K562 (cell line): ENCODE results near the gene QARS1. TPM values are rescaled to one million over a fixed set of nuclear protein-coding genes. Genes with fewer than 3 reads are reported as not detected.

Experiments
- ATF3 ChIP-seq, 2 experiments: fragments of 450-650 bp in 1 of 2; sonication (generic) in 1 of 2; formaldehyde crosslinking in 1 of 2; IDR thresholded peaks in 1 of 2; conservative IDR thresholded peaks in 1 of 2; 2 replicates each; pipeline versions ENCODE4 v1.6.1 to v1.8.1; 2016 to 2023; ENCODE audit warnings: mild to moderate bottlenecking in 2 of 2, moderate library complexity in 2 of 2, inconsistent platforms in 1 of 2, missing genetic modification reagents in 1 of 2
- CBX5 ChIP-seq: IDR thresholded peaks from 2 replicates; pipeline ENCODE4 v1.6.1; 2014; ENCODE audit warnings: low read depth, borderline replicate concordance
- CTCF ChIP-seq, 3 experiments: IDR thresholded peaks in 2 of 3; conservative IDR thresholded peaks in 1 of 3; 2 replicates each; pipeline ENCODE4 v1.5.1; 2011 to 2012; ENCODE audit warnings: low read length in 3 of 3, mild to moderate bottlenecking in 3 of 3, control low read depth in 2 of 3, improper control_type of control experiment in 1 of 3, inconsistent platforms in 1 of 3, low read depth in 1 of 3, mixed read lengths in 1 of 3, moderate library complexity in 1 of 3; ENCODE audit not compliant: insufficient read depth in 2 of 3
- IRF2 ChIP-seq: sonication (generic); formaldehyde crosslinking; IDR thresholded peaks from 2 replicates; pipeline ENCODE4 v1.8.1; 2022; ENCODE audit warnings: mild to moderate bottlenecking, missing genetic modification reagents
- KDM5B ChIP-seq: fragments of 200-600 bp; sonication (generic); IDR thresholded peaks from 2 replicates; pipeline ENCODE4 v1.6.1; 2012; ENCODE audit warnings: low read depth, mild to moderate bottlenecking, moderate library complexity, low read length, control low read depth, inconsistent platforms; ENCODE audit not compliant: insufficient replicate concordance
- NR2C1 ChIP-seq, 2 experiments: fragments of 450-650 bp; IDR thresholded peaks; 2 replicates each; pipeline ENCODE4 v1.6.1; 2017; ENCODE audit warnings: mild to moderate bottlenecking in 2 of 2, antibody characterized with exemption in 1 of 2, inconsistent platforms in 1 of 2, missing compliant biosample characterization in 1 of 2, missing genetic modification characterization in 1 of 2
- NUFIP1 ChIP-seq: fragments of 450-650 bp; IDR thresholded peaks from 2 replicates; pipeline ENCODE4 v1.6.1; 2018; ENCODE audit not compliant: partially characterized antibody
- SIN3A ChIP-seq, 2 experiments: fragments of 150-350 bp in 1 of 2; IDR thresholded peaks; 2 replicates each; pipeline ENCODE4 v1.6.1; 2011 to 2016; ENCODE audit warnings: borderline replicate concordance in 2 of 2, low read depth in 2 of 2, low read length in 2 of 2, mild to moderate bottlenecking in 2 of 2, moderate library complexity in 2 of 2; ENCODE audit not compliant: control insufficient read depth in 1 of 2
- SRF ChIP-seq, 2 experiments: fragments of 250-450, 450-650 bp in 1 of 2; sonication (Bioruptor Pico) in 1 of 2; sonication (generic) in 1 of 2; formaldehyde crosslinking; IDR thresholded peaks; 2 replicates each; pipeline versions ENCODE4 v1.5.0 to v1.5.1; 2020 to 2022; ENCODE audit warnings: mild to moderate bottlenecking in 1 of 2, missing genetic modification reagents in 1 of 2
- SRSF3 ChIP-seq: fragments of 200-400 bp; formaldehyde crosslinking; IDR thresholded peaks from 2 replicates; pipeline ENCODE4 v1.6.1; 2016; ENCODE audit warnings: mild to moderate bottlenecking, low read length, moderate library complexity; ENCODE audit not compliant: insufficient read depth
- VEZF1 ChIP-seq: fragments of 200-800 bp; sonication (Bioruptor generic); IDR thresholded peaks from 2 replicates; pipeline ENCODE4 v1.6.1; 2017; ENCODE audit warnings: missing genetic modification characterization, missing compliant biosample characterization
- ZNF311 ChIP-seq: fragments of 250-450 bp; sonication (Bioruptor Pico); IDR thresholded peaks from 2 replicates; pipeline ENCODE4 v1.4.0; 2020; ENCODE audit warnings: mild to moderate bottlenecking, moderate library complexity
- polyA plus RNA-seq, 8 experiments: library from polyadenylated mRNA; depleted of rRNA in 4 of 8; stranded (reverse) in 5 of 8; unstranded in 3 of 8; fragments of >200 nt; fragmentation: Nextera tagmentation in 2 of 8; fragmentation: Illumina TruSeq in 1 of 8; extraction: Ambion mirVana in 2 of 8; extraction: Trizol in 1 of 8; gene quantifications; 2 replicates each; pipeline versions ENCODE4 v1.2.1 to v1.2.3, GENCODE V29; 2011 to 2014; ENCODE audit warnings: inconsistent platforms in 1 of 8, missing spikeins in 1 of 8
- total RNA-seq, 7 experiments: library from RNA; depleted of rRNA in 6 of 7; stranded (reverse); fragments of >200 nt in 6 of 7; fragmentation: Illumina TruSeq in 2 of 7; extraction: Trizol in 2 of 7; gene quantifications; 2 replicates each; pipeline versions ENCODE4 v1.2.1 to v1.2.3, GENCODE V29; 2011 to 2021; ENCODE audit warnings: low replicate concordance in 1 of 7
- TF ChIP-seq, protein P1 (sequence below), 3 experiments: fragments of 200-800 bp in 1 of 3; sonication (Bioruptor generic) in 1 of 3; sonication (generic) in 1 of 3; formaldehyde crosslinking in 1 of 3; IDR thresholded peaks; 2 replicates each; pipeline versions ENCODE4 v1.6.1 to v1.8.0; 2016 to 2022; ENCODE audit warnings: mild to moderate bottlenecking in 2 of 3, missing compliant biosample characterization in 2 of 3, missing genetic modification characterization in 2 of 3, missing genetic modification reagents in 1 of 3
- TF ChIP-seq, protein P2 (sequence below): fragments of 250-450 bp; sonication (Bioruptor Pico); IDR thresholded peaks from 2 replicates; pipeline ENCODE4 v1.8.0; 2021; ENCODE audit warnings: mild to moderate bottlenecking, moderate library complexity
- TF ChIP-seq, protein P3 (sequence below): fragments of 250-450 bp; sonication (Bioruptor Pico); IDR thresholded peaks from 2 replicates; pipeline ENCODE4 v1.9.0; 2021; ENCODE audit warnings: mild to moderate bottlenecking
- TF ChIP-seq, protein P4 (sequence below): sonication (generic); formaldehyde crosslinking; IDR thresholded peaks from 2 replicates; pipeline ENCODE4 v1.8.0; 2022; ENCODE audit warnings: mild to moderate bottlenecking, missing genetic modification reagents, borderline replicate concordance

The QARS1 gene
- total and polyA plus RNA-seq, 9 of the 15 experiments (the other 6 are each of a cell fraction or from before 2014, with no cell fraction given) = 148 to 310 (median 273) TPM

DNA sequence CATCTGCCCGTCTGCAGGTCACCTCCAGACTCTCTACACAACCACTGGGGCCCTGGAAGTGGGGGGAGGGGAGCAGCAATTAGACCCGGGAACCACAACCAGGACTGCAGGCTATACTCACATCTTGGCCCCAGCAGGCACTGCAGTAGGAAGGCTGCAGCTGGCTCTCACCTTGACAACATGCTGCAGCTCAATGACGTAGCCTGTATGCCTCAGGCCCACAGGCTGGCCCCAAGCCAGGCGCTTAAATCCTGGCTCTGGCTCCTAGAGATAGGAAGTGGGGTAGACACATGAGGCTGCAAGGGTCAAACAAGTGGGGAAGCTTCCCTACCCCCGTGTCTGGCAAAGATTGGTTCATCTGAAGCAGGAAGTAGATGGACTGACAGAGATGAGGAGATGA lies 6.1 kb downstream of the QARS1 start (continued):
- TF ChIP-seq, protein P1, sequence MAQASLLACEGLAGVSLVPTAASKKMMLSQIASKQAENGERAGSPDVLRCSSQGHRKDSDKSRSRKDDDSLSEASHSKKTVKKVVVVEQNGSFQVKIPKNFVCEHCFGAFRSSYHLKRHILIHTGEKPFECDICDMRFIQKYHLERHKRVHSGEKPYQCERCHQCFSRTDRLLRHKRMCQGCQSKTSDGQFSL (CRISPR knock-in tag; IDR thresholded peaks at IDR 0.05) = no peak
- TF ChIP-seq, protein P1 (tag; IDR thresholded peaks at IDR 0.05) = no peak
- no peak for TF ChIP-seq SRSF3
- TF ChIP-seq, protein P2, sequence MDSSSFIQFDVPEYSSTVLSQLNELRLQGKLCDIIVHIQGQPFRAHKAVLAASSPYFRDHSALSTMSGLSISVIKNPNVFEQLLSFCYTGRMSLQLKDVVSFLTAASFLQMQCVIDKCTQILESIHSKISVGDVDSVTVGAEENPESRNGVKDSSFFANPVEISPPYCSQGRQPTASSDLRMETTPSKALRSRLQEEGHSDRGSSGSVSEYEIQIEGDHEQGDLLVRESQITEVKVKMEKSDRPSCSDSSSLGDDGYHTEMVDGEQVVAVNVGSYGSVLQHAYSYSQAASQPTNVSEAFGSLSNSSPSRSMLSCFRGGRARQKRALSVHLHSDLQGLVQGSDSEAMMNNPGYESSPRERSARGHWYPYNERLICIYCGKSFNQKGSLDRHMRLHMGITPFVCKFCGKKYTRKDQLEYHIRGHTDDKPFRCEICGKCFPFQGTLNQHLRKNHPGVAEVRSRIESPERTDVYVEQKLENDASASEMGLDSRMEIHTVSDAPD (CRISPR knock-in tag) = no peak
- TF ChIP-seq, protein P3, sequence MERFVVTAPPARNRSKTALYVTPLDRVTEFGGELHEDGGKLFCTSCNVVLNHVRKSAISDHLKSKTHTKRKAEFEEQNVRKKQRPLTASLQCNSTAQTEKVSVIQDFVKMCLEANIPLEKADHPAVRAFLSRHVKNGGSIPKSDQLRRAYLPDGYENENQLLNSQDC (CRISPR knock-in tag) = no peak
- no peak for TF ChIP-seq SRF (CRISPR knock-in tag; IDR thresholded peaks at IDR 0.05)
- no peak for TF ChIP-seq IRF2 (CRISPR knock-in tag)
- TF ChIP-seq ATF3 (IDR thresholded peaks at IDR 0.05) = no peak
- TF ChIP-seq ATF3 (CRISPR knock-in tag; conservative IDR thresholded peaks at IDR 0.05) = no peak
- TF ChIP-seq, protein P4, sequence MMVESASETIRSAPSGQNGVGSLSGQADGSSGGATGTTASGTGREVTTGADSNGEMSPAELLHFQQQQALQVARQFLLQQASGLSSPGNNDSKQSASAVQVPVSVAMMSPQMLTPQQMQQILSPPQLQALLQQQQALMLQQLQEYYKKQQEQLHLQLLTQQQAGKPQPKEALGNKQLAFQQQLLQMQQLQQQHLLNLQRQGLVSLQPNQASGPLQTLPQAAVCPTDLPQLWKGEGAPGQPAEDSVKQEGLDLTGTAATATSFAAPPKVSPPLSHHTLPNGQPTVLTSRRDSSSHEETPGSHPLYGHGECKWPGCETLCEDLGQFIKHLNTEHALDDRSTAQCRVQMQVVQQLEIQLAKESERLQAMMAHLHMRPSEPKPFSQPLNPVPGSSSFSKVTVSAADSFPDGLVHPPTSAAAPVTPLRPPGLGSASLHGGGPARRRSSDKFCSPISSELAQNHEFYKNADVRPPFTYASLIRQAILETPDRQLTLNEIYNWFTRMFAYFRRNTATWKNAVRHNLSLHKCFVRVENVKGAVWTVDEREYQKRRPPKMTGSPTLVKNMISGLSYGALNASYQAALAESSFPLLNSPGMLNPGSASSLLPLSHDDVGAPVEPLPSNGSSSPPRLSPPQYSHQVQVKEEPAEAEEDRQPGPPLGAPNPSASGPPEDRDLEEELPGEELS (CRISPR knock-in tag) = no peak
- no peak for TF ChIP-seq NR2C1 (IDR thresholded peaks at IDR 0.05)
- no peak for TF ChIP-seq NR2C1 (tag; IDR thresholded peaks at IDR 0.05)
- no peak for TF ChIP-seq KDM5B
- no peak for TF ChIP-seq ZNF311 (CRISPR knock-in tag)
- peak; percentile 33; the same call in 1 of the 2 replicates for TF ChIP-seq VEZF1 (CRISPR knock-in tag)
- no peak for TF ChIP-seq CBX5
- no peak for TF ChIP-seq CTCF (IDR thresholded peaks at IDR 0.05 in 2 of 3, conservative IDR thresholded peaks at IDR 0.05 in 1 of 3; ENCODE audit: insufficient read depth in 2 of 3, low read depth in 1 of 3, low read length in 3 of 3)
- TF ChIP-seq SIN3A (IDR thresholded peaks at IDR 0.05; ENCODE audit: borderline replicate concordance in 2 of 2, control insufficient read depth in 1 of 2, low read depth in 2 of 2, low read length in 2 of 2) = no peak; a peak in 1 of 4 replicates
- TF ChIP-seq NUFIP1 = no peak
